GM06990 (cell line): ENCODE measurements around the gene SPATA18.

Experiments used
- DNase-seq: peaks from one replicate; pipeline ENCODE4 v3.0.0-alpha.2; 2011; ENCODE audit not compliant: insufficient read length; ENCODE audit errors: extremely low read depth
- H3K27me3 ChIP-seq: replicated peaks from 2 replicates; pipeline ENCODE4 v1.6.0; 2011; ENCODE audit warnings: low read length; ENCODE audit not compliant: control insufficient read depth, insufficient read depth
- H3K36me3 ChIP-seq: 2 replicates; pipeline ENCODE4 v1.5.1; 2011; ENCODE audit warnings: low read length; ENCODE audit not compliant: control insufficient read depth, insufficient read depth
- H3K4me3 ChIP-seq: replicated peaks from 2 replicates; pipeline ENCODE4 v1.5.1; 2011; ENCODE audit warnings: low read depth, mild to moderate bottlenecking, control low read depth, low read length
- TF ChIP-seq, protein P1 (sequence below): IDR thresholded peaks from 2 replicates; pipeline ENCODE4 v1.5.1; 2011; ENCODE audit warnings: low read length, control low read depth, mild to moderate bottlenecking, inconsistent platforms; ENCODE audit not compliant: insufficient read depth, poor library complexity, severe bottlenecking

Gene SPATA18

DNA sequence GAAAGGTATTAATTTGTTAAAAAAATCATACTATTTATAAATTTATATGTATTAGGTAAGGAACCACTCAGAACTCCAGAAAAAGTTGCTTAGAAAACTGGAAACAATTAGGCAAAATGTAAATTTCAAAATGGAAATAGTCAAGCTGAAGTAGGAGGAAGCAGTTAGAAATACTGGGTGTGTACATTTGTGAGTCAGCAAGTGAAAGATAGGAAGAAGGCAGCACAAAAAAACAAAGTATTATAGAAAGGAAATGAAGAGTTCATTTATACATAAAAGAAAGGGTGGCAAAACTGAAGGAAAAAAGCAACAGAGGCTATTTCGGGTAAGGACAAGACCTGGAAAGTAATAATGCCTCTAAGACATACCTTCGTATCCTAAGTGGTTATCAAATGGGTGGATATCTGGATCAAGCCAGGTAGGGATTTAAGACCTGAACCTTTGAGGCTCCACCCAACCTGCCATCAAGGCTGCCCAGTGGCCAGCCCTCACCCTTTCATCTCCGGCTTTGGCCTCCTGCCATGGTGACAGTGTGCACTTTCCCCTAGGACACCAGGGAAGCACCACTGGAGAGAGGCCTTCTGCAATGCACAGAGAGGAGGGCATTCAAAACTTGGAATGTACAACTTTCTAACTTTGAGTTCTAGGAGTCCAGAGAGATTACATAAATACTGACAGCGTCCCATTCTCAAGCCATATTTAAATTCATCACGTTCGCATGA is 31.0 kb upstream of the SPATA18 start, which contains the start of gene LRRC66:
LRRC66 (minus strand) TSS at position 428 of the 722 bp plus-strand sequence. CDS start 2,750 bp downstream, outside the sequence.
- H3K36me3 ChIP-seq: no peaks in the 10 kb centered on the region; the same call in 1 of the 2 replicates
- no peaks in the 10 kb centered on the region for H3K27me3 ChIP-seq
- TF ChIP-seq, protein P1, sequence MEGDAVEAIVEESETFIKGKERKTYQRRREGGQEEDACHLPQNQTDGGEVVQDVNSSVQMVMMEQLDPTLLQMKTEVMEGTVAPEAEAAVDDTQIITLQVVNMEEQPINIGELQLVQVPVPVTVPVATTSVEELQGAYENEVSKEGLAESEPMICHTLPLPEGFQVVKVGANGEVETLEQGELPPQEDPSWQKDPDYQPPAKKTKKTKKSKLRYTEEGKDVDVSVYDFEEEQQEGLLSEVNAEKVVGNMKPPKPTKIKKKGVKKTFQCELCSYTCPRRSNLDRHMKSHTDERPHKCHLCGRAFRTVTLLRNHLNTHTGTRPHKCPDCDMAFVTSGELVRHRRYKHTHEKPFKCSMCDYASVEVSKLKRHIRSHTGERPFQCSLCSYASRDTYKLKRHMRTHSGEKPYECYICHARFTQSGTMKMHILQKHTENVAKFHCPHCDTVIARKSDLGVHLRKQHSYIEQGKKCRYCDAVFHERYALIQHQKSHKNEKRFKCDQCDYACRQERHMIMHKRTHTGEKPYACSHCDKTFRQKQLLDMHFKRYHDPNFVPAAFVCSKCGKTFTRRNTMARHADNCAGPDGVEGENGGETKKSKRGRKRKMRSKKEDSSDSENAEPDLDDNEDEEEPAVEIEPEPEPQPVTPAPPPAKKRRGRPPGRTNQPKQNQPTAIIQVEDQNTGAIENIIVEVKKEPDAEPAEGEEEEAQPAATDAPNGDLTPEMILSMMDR: no peak
- no peak for DNase-seq
- no peak within 1 kb of the TSS for H3K4me3 ChIP-seq

DNA sequence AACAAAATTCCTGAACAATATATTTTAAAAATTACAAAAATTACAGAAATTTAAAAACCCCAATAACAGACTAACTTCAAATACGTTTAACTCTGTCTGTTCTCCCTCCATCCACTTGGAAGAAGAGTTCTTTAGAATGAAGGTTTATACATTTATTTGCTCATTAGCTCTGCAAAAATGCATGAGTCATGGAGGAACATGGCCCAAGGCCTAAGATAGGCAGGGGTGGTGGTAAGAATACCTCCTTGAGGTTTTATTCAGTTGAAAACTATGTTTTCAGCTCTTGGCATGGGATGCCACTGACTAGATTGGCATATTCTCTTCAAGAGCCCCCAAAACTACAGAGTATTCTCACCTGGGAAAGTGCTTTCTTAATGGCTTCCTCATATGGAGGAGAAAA is 22.1 kb upstream of the SPATA18 start:
- no peaks in the 10 kb centered on the region for H3K36me3 ChIP-seq
- no peak overlapping the region for H3K4me3 ChIP-seq
- DNase-seq: no peak
- TF ChIP-seq, protein P1: no peak
- H3K27me3 ChIP-seq: no peaks in the 10 kb centered on the region

DNA sequence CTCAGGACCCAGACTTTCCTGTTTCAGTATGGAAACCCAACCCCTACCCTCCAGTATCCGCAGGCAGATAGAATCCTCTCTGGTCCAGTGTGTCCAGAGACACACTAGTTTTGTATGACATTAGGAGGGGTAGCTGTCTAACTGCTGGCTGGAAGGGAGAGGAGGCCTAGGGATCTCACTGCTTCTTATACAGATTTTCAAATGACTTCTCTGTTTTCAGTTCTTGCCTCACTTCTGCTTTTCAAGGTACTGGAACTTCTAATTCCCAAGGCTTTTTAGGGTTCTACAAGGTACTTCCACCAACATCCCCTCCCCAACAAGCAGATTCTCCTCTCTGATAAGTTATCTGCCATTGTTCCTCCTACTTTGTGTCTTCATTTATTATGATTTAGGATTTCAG is 19.1 kb upstream of the SPATA18 start:
- Histone ChIP-seq H3K4me3 (no peak overlapping the region), H3K36me3 (no peaks in the 10 kb centered on the region), H3K27me3 (no peaks in the 10 kb centered on the region)
- no peak for DNase-seq
- TF ChIP-seq, protein P1: no peak

DNA sequence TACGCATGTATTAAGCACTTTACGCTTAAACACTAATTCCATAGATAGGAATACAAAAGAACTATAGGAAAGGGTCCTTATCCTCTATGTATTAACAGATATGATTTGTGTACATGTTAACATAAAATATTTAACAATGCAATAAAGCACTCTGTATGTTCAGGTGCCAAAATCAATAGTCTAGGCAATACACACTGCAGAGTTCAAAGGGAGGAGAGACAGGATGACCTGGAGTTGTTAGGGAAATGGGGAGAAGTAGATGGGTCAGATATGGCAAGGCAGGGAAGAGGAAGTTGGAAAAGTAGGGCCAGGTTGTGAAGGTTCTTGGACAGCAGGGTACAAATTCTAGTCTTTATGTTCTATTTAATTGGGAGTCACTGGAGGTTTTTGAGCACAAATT is 15.9 kb upstream of the SPATA18 start:
- TF ChIP-seq, protein P1: no peak
- no peaks in the 10 kb centered on the region for H3K36me3 ChIP-seq
- H3K4me3 ChIP-seq: no peak overlapping the region
- H3K27me3 ChIP-seq: no peaks in the 10 kb centered on the region
- DNase-seq: no peak

DNA sequence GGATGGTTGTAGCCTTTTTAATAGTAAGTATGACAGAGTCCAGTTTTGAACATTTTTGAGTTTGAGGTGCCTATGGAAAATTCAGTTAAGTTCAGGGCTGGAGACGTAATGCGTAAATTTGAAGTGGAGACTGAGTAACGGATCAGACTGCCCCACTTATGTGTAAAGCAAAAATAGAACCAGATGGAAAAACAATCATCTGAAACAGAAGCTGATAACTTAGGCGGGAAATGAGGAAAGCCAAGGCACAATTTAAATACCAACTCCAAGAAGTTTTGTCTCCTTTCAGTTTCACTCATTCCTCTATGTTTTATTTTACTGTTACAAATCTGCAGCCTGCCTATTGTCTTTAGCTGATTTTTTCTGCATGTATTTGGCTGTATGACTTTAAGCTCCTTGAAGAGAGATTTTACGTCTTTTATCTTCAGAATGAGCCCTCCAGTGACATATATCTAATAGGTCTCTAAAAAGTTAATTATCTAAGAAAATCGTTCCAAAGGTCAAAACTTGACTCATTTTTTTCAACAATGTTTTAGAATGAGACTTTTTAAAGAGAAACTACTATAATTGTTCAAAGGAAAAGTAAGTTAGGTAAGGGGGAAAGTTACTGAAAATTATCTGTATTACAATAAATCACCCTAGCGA is 14.1 kb upstream of the SPATA18 start:
- no peak for DNase-seq
- no peaks in the 10 kb centered on the region for H3K36me3 ChIP-seq
- TF ChIP-seq, protein P1: no peak
- no peaks in the 10 kb centered on the region; the same call in 1 of the 2 replicates for H3K27me3 ChIP-seq
- peak overlapping the region; percentile 83 for H3K4me3 ChIP-seq
